Nephron progenitor cell (in vitro differentiated cells): ENCODE results near the gene TRIM8.

Experiments used
- DNase-seq: peaks from one replicate; pipeline ENCODE4 v3.0.0; 2021
- H3K27ac Mint-ChIP-seq: 2 replicates; pipeline ENCODE4 v1.8.0; 2021; ENCODE audit warnings: mild to moderate bottlenecking, moderate library complexity, mixed read lengths
- H3K27me3 Mint-ChIP-seq: 2 replicates; pipeline ENCODE4 v1.8.0; 2021; ENCODE audit warnings: mild to moderate bottlenecking, low read depth, mixed read lengths; ENCODE audit not compliant: poor library complexity
- H3K36me3 Mint-ChIP-seq: 2 replicates; pipeline ENCODE4 v1.8.0; 2021; ENCODE audit warnings: low read depth, mixed read lengths
- H3K4me1 Mint-ChIP-seq: 2 replicates; pipeline ENCODE4 v1.8.0; 2021; ENCODE audit warnings: mixed read lengths
- H3K4me3 Mint-ChIP-seq: 2 replicates; pipeline ENCODE4 v1.8.0; 2021; ENCODE audit warnings: mild to moderate bottlenecking, moderate library complexity, mixed read lengths
- H3K9me3 Mint-ChIP-seq: 2 replicates; pipeline ENCODE4 v1.8.0; 2021; ENCODE audit warnings: mild to moderate bottlenecking, moderate library complexity, mixed read lengths
- TF ChIP-seq, protein P1 (sequence below): fragments of 200-600 bp; sonication (generic); IDR thresholded peaks from 2 replicates; pipeline ENCODE4 v1.5.0; 2021; ENCODE audit warnings: antibody characterized with exemption

TRIM8 gene

GRCh38 chr10:102701796-102702195, 57.5 kb downstream of the TRIM8 start:
- DNase-seq = no peak
- H3K36me3 Mint-ChIP-seq = peaks cover 38% of the 10 kb centered on the region
- TF ChIP-seq, protein P1, sequence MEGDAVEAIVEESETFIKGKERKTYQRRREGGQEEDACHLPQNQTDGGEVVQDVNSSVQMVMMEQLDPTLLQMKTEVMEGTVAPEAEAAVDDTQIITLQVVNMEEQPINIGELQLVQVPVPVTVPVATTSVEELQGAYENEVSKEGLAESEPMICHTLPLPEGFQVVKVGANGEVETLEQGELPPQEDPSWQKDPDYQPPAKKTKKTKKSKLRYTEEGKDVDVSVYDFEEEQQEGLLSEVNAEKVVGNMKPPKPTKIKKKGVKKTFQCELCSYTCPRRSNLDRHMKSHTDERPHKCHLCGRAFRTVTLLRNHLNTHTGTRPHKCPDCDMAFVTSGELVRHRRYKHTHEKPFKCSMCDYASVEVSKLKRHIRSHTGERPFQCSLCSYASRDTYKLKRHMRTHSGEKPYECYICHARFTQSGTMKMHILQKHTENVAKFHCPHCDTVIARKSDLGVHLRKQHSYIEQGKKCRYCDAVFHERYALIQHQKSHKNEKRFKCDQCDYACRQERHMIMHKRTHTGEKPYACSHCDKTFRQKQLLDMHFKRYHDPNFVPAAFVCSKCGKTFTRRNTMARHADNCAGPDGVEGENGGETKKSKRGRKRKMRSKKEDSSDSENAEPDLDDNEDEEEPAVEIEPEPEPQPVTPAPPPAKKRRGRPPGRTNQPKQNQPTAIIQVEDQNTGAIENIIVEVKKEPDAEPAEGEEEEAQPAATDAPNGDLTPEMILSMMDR = no peak
- H3K9me3 Mint-ChIP-seq = no peaks in the 10 kb centered on the region
- no peak overlapping the region for H3K27ac Mint-ChIP-seq
- H3K4me1 Mint-ChIP-seq = no peaks in the 10 kb centered on the region
- H3K4me3 Mint-ChIP-seq = no peak overlapping the region
- no peaks in the 10 kb centered on the region for H3K27me3 Mint-ChIP-seq

DNA sequence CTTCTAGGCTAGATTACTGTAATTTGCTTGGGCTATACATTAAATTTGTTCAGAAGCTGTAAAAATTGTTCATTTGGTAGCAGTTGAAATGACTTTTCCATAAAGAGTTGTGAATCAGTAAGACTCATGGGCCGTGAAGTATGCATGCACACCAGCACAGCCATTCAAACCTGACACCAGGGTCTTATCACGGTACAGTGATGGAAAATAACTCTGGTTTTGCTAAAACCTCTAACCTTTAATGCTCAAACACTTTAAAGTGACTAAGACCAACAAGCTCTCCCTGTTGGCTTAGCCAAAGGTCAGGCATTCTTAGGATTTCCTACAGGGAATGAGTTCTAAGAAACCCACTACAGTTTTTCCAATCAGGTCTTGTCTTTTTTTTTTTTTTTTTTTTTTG, 58.5 kb downstream of the TRIM8 start:
- Mint-ChIP-seq H3K36me3 (peaks cover 31% of the 10 kb centered on the region), H3K9me3 (no peaks in the 10 kb centered on the region), H3K27me3 (no peaks in the 10 kb centered on the region), H3K4me1 (peaks cover 5% of the 10 kb centered on the region), H3K27ac (no peak overlapping the region), H3K4me3 (no peak overlapping the region)
- TF ChIP-seq, protein P1 = no peak
- DNase-seq = no peak

GRCh38 chr10:102704915-102705314, 60.6 kb downstream of the TRIM8 start:
- TF ChIP-seq, protein P1 = no peak
- DNase-seq = no peak
- Mint-ChIP-seq H3K4me1 (peaks cover 10% of the 10 kb centered on the region), H3K4me3 (no peak overlapping the region), H3K9me3 (no peaks in the 10 kb centered on the region), H3K27me3 (no peaks in the 10 kb centered on the region), H3K36me3 (peaks cover 13% of the 10 kb centered on the region), H3K27ac (peak overlapping the region; percentile 88)

GRCh38 chr10:102705531-102705930, 61.3 kb downstream of the TRIM8 start:
- Mint-ChIP-seq H3K36me3 (peaks cover 12% of the 10 kb centered on the region), H3K27me3 (no peaks in the 10 kb centered on the region), H3K9me3 (no peaks in the 10 kb centered on the region), H3K4me1 (peaks cover 10% of the 10 kb centered on the region), H3K4me3 (no peak overlapping the region), H3K27ac (no peak overlapping the region)
- TF ChIP-seq, protein P1 = no peak
- no peak for DNase-seq
